Left forelimb (tissue), 1 donor: ENCODE data around the gene TXK.

Experiments used
- DNase-seq: peaks from one replicate; pipeline ENCODE4 v3.0.0-alpha.2; 2018; ENCODE audit warnings: low spot score

TXK gene

DNA sequence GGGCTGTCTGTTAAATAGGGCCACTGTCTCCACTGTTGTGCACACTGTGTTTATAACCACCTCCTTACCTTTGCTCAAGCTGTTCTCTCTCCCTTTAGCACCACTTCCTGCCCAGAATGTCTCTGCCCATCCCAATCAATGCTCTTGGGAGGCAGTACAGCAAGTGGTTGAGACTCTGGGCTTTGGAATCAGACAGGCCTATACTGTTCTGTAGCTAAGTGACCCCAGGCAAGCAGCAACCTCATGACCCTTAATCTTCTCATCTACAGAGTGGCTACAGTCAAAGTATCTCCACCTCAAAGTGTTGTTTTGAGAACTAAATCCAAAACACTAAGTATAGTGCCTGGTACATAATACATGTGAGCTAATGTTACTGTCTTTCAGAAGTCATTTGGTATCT lies 3.8 kb upstream of the TXK start:
- DNase-seq, result no peak

DNA sequence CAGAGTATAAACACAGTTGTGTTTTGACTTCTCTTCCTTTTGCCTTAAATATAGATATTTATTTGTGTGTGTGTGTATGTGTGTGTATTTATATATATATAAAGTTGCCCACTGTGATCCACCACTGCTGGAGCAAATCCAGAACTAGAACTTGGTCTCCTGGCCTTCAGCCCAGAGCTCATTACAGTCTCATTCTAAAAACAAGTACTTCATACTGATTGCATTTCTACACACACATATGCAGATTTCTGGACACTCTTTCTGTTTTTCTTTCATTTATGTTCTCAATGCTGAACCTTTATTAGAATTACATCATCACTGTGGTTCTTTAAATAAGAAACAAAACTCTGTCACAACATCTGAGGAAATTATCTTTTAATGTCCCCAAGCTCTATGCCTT lies 381 bp downstream of the TXK start:
- DNase-seq, result no peak

DNA sequence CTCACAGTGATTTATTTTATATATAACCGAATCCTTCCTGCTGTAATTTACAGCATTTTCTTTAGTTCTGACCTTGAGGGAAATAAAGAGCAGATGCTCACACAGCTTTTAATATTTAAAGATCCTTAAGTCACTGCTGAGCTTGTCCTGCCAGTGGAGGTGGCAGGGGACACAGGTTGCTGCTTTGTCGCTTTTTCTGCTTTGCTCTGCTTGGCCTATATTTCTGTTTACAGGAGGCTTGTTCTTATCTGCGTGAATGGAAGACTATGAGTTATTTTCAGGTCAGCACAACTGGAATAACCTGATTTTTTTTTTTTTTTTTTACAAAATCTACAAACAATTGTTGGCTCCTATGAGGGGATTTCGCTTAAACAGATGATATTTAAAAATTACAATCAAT lies 2.3 kb downstream of the TXK start:
- no peak for DNase-seq

DNA sequence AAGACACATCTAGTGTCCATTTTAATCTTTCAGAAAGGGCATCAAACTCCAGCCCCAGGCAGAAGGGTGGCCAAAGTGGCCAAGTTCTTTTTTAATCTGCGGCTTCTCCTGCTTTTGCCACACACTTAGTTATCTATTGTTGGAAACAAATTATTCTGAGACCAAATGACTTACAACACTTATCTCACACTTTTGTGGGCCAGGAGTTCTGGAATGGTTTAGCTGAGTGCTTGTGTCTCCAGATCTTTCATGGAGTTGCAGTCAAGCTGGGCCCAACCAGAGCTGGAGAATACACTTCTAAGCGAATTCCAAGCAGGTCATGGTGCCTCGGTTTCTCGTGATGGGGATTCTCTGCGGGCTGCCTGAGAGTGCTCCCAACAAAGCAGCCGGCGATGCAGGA lies 4.0 kb downstream of the TXK start:
- no peak for DNase-seq

DNA sequence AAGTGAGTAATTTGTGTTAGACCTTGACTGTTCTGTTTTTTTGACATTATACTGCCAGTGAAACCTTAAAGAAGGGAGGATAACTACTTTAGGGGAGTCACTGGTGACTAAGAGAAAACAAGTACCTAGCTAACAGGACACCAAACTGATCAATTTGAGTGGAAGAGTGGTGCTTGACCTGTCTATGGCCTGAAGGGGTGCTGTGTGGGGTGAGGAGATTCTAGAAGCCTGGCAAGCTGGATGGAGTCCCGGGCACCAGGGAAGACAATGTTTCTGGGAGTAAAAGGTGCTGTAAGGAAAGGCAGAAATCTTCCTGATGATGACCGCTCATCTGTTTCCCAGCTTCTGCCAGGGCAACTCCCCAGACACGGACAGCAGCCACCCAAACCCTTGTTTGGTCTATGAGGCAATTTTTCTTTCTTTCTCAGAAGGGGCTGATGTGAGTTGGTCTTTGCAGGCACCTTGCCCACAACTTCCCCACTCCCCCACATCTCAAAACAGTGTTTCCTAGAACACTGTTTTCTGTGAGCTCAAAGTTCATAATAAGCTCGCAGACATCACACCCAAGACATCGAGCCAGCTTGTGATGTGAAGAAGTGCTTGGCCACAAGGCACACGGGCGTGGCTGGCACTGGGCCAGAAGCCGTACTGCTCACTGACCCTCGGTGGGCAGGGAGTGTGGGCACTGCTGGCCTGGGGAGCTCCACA lies 4.6 kb downstream of the TXK start:
- DNase-seq, result no peak

DNA sequence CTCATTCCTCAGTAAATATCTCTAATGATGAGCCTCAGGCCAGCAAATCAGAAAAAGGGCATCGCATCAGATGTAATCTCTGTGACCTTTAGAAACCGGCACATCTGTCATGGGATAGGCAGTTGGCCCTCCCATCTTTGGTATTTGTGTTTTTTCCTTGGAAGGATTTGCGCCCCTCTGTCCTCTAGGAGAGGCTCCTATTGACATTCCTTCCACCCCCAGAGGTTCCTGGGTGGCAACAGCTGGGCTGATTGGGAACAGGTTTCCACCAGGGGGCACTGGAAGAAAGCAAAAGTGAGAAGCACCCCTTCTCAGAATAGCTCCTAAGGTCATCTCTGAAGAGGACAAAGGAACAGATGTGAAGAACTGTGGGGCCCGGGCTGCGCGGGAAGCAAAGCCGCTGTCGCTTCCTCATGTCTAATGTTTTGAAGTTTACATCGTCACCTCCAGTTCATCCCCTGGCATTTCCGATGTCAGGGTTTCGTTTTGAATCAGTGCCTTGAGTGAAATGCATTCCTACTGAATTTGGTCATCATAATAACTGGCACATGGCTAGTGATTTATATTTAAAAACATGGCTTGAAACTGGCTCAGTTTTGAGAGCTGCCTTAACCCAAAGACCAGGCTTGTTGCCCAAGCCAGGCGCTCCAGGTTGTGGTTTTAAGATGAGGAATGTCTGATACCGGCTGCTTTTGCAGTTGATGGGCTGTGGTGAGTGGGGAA lies 6.2 kb downstream of the TXK start:
- no peak for DNase-seq

DNA sequence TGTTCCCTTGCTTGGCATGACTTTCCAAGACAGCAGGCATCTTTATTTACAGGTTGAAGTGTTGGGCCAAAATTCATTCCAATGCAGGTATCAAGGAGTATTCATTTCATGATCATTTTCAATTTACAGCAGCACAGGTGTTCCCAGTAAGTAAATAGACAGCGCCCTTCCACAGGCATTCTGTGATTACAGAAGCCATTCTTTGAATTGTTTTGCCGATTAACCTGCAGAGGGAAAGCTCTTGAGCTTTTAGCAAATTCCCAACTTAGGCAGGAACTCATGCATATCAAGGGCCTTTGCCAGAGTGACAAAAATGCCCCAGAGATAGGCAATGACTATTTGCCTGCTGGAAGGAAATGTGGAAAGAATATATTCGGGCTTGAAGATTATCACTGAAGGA lies 6.8 kb downstream of the TXK start:
- DNase-seq, result no peak

DNA sequence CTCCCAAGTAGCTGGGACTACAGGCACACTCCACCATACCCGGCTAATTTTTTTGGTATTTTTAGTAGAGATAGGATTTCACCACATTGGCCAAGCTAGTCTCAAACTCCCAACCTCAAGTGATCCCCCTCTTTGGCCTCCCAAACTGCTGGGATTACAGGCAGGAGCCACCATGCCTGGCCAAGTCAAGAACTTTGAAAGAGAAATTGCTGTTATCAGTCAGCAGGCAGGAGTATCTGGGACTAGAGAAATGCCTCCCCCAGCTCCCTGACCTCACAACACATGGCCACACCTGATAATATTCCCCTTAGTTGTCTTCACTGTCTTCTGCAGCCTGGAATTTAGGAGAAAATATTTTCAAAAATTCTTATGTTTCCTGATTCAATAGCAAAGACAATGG lies 7.4 kb downstream of the TXK start:
- DNase-seq, result no peak

DNA sequence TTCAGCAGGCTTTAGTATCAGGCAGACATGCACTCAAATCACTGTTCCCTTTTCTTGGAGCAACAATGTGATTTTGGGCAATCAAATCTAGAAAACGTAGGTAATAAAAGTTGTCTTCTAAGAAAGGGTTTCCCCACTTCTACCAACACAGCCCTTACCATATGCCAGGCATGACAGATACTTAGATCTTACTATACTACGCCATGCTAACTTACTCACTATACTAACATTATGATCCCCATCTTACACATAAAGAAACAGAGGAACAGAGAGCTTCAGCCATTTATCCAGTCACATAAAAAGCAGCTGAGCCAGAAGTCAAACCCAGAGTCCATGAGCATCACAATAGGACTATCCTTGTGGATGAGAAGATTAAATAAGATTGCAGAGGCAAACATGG lies 9.2 kb downstream of the TXK start:
- DNase-seq, result no peak

DNA sequence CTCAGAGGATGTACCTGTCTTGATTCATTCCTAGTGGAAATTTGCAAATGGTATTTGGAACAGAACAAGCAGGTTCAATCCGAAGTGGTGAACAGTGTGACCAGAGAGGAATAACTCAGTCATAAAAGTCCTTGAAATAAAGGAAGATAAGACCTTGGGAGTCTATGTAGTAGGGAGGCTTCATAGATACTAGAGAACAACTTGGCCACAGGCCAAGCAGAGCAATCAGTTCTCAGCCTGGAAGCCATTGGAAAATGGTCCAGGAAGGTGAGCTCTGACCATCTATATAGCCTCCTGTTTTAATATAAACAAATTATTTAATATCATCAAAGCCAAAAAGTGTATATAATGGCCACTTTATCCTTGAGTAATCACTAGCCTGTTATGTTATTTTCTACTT lies 11.3 kb downstream of the TXK start:
- no peak for DNase-seq

DNA sequence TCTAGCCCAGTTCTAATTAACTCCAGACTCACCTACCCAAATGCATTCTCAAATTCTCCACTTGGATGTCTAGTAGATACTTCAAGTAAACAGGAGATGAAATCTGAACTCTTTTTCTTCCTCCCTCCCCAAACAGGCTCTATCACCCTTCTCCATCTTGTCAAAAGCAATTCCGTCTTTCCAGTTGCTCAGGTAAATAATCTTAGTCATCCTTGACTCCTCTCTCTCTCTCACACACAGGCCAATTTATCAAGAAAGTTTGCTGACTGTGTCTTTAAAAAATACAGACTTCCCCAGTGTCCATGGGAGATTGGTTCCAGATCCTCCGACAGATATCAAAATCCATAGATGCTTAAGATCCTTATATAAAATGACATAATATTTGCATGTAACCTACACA lies 12.9 kb downstream of the TXK start:
- DNase-seq, result no peak

DNA sequence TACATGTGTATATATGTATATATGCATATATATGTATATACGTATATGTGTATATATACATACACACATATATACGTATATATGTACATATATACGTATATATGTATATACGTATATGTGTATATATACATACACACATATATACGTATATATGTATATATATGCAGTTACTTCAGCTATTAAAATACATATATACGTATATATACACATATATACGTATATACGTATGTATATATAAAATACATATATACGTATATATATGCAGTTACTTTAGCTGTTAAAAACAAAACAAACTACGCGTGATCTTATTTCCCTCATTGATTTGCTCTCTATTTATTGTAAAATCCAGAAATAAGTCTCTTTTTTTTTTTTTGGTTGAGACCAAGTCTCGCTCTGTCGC lies 13.9 kb downstream of the TXK start:
- DNase-seq, result no peak

DNA sequence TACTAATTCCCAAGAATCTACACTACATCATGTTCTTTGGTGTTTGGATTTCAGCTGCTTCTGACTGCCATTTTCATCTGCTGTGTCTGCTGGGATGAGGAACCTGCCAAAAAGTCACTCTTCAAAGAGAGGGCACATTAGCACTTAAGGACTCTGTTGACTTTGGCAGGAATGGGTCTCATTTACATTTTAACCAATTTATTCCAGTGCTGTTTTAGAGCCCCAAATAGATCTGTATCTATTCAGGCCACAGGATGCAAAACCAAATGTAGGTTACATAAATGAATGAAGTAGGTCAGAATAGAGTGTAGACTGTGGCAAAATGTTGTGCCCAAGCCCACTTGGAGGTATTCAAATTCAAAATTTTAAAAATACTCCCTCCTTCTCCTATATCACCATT lies 14.4 kb downstream of the TXK start:
- DNase-seq, result no peak

DNA sequence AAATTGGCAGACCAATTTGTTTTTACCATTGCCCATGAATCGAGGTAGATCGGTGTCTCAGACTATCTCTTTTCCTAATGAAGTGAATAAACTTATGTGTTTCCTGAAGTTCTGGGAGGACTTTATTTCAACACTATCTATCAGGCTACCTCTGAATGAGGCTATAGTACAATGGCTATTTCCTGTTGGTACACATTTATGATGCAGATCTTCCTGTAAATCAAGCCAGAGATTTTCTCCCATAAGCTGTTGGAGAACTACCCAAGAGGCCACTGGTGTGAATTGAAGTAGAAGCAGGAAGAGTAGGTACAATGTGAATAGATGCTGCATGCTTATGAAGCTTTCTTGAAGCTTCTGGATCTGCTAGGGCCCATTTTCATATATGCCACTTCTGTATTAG lies 16.0 kb downstream of the TXK start:
- no peak for DNase-seq

DNA sequence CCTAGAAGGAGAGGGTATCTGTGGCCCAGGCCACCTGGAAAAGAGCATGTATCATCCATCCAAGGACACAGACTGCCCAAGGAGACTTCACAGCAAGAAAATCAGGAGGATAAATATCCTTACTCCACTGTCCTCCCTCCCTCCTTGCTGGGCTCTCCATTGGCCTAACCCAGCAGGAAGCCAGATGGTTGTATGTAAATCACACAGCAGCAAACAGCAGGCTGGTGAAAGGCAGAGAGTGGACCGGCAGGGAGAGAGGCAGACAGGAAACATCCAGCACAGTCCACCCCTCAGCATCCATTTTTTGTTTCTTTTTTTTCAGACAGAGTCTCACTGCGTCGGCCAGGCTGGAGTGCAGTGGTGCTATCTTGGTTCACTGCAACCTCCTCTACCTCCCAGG lies 17.5 kb downstream of the TXK start:
- no peak for DNase-seq

DNA sequence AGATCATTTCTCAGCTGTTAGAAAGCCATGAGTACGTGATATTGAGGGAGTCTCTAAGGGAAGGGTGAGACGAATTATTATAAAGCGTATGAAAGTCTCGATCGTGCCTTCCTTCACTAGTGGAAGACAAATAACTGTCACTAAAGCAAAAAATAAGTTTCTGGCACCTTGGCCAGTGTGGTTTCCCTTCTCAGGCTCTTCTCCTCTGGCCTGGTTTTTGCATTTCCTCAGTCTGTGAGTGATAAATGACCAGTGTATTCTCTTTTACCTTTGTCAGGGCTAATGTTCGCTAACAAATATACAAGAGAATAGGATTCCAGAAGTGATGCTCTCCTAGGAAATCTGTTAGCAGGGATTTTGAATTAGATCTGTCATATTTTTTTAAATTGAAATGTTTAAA lies 19.6 kb downstream of the TXK start:
- no peak for DNase-seq

DNA sequence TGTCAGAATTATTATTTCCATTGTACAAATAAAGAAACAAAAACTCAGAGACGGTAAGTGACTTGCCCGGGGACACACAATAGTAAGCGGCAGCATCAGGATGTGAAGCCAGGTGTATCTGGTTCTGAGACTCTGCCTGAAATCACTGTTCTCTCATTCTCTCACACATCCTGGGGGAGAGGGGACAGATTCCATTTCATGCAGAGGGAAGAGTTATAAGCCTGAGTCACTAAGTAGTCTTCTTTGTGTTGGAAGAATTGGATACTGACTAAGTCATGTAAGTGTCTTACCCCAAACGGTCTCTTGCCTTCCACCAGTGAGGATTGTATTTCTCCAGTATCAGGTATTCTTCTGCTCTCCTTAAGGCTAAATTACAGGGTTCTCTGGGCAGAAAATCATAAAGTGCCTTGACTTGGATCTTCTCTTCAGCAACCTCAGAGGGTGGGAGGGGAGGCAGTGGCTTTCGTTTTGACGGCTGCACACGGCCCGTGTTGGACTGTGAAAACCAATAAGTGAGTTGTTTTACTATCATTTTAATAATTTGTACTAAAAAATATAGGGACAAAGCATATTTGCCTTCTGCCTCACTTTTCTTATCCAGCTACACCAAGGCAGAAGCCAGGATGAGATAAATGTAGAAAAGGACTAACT lies 21.9 kb downstream of the TXK start:
- DNase-seq, result no peak

DNA sequence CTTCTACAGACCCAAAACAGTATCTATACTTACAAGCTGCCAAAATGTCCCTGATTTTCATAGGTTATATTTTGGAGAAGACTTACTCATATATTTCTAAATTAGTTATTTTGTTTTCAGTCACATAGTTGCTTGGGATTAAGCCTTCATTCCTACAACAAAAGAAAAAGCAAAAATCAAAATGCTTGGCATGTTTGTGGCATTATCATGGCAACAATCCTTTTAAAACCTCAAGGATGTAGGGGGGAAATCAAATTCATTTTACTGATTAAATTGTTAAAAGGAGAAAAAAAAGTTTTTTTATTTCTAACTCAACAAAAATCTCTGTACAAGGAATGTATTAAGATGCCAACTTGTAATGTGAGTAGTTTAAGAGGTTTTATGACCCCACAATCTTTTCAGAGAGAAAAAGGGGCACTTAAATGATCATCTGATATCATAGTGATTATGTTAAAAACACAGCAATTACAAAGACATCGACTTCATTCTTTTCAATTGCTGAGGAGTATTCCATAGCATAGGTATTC lies 23.5 kb downstream of the TXK start:
- DNase-seq, result no peak

DNA sequence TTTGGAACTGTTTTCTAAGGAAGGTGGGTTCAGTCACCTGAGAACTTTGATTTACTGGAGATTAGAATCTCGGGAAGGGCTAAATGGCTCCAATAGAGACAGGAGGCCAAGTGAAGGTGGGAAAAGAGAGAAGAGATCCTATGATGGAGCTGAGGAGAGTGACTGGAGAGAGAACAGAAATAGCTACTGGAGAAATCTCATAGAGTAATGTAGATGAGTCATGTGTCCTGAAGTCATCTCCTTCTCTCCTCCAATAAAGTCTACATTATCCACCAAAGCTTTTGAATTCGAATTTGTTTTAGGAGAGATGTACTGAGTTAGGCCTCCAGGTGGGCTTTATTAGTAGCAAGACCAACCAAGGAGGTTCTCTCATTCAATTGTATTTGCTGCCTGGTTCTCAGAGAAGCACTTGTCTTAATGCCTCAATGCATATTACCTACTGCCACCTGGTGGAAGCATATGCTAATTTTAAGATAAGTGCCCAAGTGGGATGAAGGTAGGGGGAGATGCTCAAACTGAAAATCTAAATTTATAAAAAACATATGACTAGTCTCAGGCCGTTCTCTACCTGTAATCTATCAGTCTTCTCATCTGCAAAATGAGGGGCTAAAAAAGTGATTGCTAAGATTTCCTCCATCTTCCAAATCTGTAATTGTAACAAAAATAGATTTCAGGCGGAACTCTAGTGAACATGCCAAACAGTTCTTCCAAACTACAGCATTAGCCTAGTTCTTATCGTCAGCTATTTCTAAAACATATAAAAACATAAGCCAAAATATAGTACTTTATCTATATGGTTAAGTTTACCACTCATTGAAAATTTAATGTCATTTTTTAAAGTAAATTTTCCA lies 24.4 kb downstream of the TXK start:
- DNase-seq, result no peak

DNA sequence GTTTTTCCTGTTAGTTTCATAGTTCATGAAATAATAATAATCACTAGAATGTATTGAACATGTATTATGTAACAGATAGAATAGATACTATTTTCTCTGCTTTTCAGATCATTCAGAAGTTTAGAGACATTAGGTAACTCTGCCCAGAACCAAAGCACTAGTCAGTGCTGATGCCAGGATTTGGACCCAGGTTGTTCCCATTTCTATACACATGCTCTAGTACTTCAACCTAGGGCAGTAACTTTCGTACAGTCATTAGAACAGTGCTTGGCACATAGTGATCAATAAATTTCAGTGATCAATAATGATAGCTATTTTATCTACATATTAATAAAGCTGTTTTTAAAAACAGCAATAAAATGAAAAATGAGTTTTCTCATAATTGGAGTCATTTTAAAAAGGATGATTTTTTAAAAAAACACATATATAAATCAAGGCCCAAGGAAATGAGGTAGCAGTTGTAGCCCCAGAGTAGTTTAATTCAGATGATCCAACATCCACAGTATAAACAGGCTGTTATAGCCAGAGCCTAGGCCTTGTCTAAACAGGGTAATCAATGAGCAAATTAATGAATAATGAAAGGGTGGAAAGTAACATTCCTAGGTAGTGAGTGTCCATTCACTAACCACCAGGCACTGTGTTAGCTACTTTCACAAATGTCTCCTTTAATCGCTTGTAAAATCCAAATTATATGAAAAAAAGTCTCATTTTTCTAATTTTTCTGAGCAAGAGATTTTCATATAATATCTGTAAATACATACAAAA lies 25.6 kb downstream of the TXK start:
- no peak for DNase-seq

DNA sequence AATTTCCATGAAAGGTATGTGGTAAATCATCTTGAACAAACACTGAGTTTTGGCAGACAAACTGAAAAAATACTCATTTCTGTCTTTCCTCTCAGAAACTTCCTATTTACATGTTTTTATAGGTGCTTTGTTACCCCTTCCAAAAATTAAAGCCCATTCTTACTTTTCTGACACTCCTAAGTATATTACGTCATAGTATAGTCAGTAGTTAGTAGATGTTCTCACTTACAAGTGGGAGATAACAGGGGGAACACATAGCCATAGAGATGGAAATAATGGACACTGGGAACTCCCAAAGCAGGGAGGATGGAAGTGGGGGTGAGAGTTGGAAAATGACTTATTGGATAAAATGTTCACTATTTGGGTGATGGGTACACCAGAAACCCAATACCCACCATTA lies 28.8 kb downstream of the TXK start:
- no peak for DNase-seq
